CD4-positive, alpha-beta T cell treated with Interleukin-6 at 100 ng/mL for 8 hours (primary cell): Measurements from ENCODE around the gene IL17RB.

Experiments used
- DNase-seq: peaks from one replicate; pipeline ENCODE4 v3.0.0-alpha.2; 2020; ENCODE audit warnings: mixed read lengths, low spot score

The IL17RB gene

DNA sequence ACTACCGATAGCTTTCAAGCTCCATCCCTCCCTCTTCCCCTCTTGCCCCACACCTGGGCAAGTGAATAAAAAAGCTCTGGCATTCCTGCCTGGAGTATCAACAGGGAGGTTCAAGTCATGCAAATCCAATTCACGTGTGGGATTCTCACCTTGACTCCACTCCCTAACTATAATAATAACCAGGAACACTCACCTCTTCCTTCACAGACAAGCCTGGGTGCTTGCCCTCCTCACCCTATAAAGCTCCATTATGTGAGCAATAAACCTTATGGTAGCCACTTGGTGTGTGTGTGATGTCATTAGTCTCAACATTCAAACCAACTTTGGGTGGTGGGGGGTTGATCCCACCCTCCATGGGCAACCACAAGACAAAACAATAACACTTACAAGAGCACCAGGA lies 16.8 kb upstream of the IL17RB start:
- DNase-seq = no peak

- DNase-seq = no peak
Measured at GRCh38 chr3:53830944-53831343, 15.4 kb upstream of the IL17RB start.

DNA sequence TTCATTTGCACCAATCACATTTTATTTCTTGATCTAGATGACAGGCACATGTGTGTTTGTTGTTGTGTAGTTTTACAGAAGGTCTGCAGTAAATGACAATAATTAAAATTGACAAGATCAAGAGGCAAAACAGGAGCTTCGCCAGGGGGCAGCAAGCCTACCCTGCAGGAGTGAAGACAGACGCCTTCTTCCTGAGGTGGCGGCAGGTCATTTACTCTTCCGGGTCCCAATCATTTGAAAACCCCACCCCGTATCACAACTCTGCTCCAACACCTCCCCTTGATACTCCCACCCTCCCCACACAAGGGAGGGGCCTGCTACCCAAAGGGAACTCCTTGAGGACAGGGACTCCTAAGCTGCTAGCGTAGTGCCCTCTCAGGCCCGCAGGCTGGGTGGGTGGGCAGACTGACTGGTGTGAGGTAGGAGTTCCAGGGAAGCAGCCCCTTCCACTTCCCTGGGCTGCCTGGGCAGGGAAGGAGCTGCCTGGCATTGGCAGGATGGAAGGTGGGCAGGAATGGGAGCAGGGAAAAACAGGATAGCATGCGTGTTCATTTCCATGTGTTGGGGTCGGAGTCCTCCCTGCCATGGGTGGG lies 13.2 kb upstream of the IL17RB start:
- no peak for DNase-seq

GRCh38 chr3:53833700-53834099 lies 12.7 kb upstream of the IL17RB start:
- DNase-seq = no peak

GRCh38 chr3:53834429-53835095 lies 11.8 kb upstream of the IL17RB start:
- no peak for DNase-seq

- DNase-seq = no peak
Measured at GRCh38 chr3:53835257-53835656, 11.1 kb upstream of the IL17RB start.

DNA sequence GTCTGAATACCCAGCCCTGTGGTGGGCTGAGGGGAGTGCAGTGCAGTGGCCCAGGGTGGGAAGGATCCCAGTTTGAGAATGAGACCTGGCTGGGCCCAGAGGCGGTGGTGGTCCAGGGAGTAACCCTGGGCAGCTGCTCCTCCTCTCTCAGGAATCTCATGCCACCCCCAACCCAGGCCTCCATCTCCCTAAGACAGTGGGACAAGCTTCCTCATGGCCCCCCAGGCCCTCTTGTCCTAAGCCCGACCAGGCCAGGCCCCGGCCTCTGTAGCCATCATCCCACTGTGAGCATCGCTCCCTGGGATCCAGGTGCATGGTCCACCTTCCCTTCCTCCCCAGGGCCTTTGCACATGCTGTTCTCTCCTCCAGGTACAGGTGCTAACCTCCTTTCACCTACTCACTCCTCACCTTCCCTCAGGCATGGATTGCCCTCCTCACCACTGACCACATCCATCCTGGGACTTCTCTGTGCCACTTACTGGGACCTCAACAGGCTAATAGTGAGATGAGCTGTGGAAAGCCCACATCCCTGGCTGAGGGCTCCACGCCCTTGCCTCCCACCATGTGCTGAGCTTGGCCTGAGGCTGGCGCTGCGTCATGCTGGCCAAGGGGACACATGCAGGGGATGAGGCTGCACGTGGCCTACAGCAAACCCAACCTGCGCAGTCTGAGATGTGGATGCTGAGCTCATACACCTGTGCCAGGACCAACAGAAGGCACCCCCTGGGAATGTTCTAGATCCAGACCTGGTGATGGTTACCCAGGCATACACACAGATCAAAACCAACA lies 10.1 kb upstream of the IL17RB start:
- DNase-seq = no peak

GRCh38 chr3:53837331-53837730 lies 9.0 kb upstream of the IL17RB start:
- no peak for DNase-seq

- no peak for DNase-seq
Measured at GRCh38 chr3:53841296-53841695, 5.1 kb upstream of the IL17RB start.

DNA sequence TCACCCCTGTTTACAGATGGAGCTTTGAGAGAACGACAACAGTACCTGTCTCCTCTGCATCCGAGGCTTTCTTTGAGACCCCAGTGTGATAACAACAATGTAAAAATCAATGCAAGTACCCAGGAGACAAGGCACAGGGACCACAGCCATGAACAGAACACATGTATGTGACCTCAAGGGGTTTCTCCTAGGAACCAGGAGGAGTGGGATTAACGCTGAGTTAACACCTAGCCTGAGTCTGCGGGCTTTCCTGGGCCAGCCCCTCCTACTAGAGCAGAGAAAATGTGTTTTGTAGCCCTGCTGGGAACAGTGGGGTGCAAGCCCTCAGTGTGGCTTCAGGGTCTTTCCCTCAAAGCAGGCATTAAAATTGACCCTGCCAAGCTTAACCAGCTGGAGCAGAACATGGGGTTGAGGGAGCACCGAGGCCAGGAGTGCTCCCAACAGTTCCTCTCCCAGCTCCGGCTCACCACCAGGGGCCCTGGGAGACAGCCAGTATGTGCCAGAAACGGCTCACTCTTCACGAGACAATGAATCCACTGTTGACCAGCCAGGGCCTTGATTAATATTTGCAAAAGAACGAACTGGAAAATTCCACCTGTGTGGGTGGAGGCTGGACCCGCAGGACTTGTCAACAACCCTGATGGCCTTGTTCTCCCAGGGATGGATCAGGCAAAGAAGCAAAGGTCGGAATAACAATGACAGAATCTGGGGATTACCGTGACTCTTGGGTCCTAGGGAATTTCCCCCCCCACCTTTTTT lies 3.8 kb upstream of the IL17RB start:
- no peak for DNase-seq

DNA sequence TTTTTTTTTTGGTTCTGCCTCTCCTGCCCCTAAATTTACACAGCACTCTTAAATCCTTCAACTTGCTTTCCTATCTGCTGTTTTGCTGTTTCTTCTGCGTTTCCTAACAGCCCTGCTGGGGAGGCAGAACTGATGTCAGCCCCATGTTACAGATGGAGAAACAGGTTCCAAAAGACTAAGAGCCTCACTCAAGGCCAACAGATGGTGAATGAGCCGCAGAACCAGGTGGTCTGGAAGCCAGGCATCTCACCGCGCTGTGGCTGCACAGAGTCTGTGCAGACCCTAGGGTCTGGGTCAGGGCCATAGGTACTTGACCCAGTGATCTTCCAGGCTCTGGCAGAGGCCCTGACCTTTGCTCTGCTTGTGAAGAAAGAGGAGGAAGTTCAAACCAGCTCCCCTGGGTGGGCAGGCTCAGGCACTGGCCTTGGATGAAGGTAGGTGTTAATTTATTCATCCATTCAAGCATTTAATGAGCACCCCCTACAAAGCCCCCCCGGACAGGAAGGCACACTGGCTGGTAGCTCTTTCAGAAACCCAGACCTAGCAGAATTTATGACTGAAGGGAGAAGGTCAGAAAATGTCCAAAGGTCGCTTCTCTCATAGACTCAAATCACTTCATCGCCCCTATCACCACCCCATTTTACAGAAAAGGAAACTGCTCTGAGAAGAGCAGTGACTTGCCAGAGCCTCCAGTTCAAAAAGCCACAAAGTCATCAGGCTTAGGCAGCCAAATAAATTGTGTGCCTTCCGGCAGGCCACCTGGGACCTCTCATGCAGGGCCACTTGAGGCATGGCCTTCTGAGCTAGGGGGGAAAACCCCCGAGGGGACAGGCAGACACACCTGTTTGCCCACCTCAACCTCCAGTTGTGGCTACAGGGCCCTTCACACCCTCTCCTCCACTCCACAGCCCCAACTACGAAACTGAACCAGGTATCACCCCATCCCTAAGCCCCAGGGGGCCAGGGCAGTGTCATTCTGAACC lies 2.9 kb upstream of the IL17RB start:
- DNase-seq = no peak

DNA sequence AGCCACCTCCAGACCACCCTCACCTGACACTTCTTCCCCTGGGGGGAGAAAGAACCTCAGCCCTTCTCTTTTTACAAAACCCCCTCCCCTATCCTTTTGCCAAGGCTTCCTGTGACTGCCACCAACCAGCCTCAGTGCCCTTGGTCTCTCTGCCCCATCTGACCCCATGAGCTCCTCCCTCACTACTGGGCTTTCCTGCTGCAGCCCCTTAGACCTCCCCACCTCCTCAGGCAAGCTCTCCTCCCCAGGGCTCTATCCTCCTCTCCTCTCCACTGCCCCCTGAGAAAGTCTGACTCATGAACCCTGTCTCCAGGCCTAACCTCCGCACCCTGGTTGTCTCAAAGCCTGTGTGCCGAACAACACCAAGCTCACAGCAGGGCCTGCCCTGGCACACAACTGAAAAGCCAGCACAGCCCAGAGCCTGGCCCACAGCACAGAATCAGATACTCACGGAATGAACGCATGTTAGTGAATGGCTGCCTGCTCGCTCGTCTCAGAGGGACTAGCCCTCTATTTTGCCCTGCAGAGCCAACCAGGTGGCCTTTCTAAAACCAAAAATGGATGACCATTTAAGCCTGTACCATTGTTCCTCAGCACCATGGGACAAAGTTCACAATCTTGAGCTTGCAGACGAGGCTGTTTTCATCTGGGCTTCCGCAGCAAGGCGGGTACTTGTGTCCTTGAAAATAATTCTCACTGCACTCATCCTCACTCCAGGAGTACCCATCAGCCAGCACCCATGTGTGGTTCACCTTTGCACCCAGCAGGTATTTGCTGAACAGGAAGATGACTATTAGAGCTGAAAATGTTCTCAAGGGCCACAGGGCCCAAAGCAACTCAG lies 1.9 kb upstream of the IL17RB start:
- DNase-seq = no peak

DNA sequence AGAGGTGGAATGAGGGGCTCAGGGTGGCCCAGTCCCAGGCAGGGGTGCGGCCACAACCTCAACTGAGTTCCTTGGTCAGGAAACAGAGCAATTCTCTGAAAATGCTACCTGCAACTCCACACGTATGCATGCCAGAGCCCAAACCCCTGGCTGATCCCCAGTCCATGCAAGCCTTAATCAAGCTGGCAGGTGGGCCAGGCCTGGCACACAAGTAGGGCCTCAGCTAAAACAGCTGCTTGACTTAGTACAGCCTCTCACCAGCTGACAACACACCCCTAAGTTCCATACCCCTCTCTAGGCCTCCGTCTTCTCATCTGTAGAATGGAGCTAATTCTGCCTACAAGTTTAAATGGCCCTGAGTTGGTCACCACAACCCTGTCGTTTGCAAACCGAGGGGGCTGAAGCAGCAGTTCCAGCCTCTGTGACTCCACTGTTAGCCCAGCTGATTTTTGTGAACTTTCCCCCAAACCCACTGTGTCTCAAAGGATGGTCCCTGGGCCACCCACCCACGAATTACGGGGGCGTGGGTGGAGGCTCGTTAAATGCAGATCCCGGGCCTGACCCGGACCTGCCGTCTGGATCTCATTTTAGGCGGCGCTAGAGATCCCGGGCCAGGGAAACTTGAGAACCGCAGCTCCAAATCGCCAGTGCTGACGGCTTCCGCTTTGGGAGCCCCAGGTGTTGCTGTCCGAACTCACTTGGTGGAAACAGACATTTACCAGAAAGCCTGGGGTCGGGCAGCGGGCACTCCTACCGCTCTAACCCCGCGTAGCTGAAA lies 1.1 kb upstream of the IL17RB start:
- no peak for DNase-seq

- DNase-seq = no peak
Measured at GRCh38 chr3:53845881-53846133, 561 bp upstream of the IL17RB start.

- DNase-seq = no peak
Measured at GRCh38 chr3:53846851-53847155, 435 bp downstream of the IL17RB start.

GRCh38 chr3:53849916-53850315 lies 3.5 kb downstream of the IL17RB start:
- no peak for DNase-seq

DNA sequence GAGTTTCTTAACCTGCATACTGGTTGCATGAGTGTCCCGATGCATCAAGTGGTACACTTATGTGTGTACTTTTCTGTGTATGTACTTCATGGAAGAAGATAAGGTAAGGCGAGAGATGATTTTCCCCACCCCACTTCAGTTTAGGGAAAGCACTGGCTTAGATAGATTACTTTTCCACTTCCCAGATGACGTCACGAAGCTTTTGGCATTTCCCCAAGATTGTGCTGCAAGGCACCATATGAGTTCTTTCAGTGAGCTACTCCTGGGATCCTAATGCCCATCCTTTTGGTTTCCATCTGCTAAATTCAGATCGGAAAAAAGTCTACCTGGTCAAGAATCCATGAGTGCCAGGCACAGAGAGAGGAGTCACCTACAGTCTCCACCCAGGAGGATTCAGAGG lies 4.5 kb downstream of the IL17RB start:
- DNase-seq = no peak

- no peak for DNase-seq
Measured at GRCh38 chr3:53856964-53857363, 10.6 kb downstream of the IL17RB start.

- no peak for DNase-seq
Measured at GRCh38 chr3:53858096-53858741, 11.9 kb downstream of the IL17RB start.

GRCh38 chr3:53859178-53859577 lies 12.8 kb downstream of the IL17RB start:
- DNase-seq = no peak
